Activated T-helper 17 cell treated with anti-CD3 and anti-CD28 coated beads, Interleukin-2, amount 50 U/mL, for 72 hours (primary cell): ENCODE data around the gene CLIC5. TPM values are rescaled to one million over a fixed set of nuclear protein-coding genes. Genes with fewer than 3 reads are reported as not detected.

Source experiments
- ATAC-seq: fragments of 150-1000 bp; cut with Tn5 transposase; replicated peaks from 2 replicates; pipeline ENCODE4 v1.10.0; 2021; ENCODE audit warnings: mild to moderate bottlenecking, moderate library complexity
- H3K27ac Mint-ChIP-seq: one replicate; pipeline ENCODE4 v1.8.0; 2022; ENCODE audit warnings: mixed read lengths
- H3K27me3 Mint-ChIP-seq: one replicate; pipeline ENCODE4 v1.8.0; 2022; ENCODE audit warnings: mixed read lengths
- H3K36me3 Mint-ChIP-seq: one replicate; pipeline ENCODE4 v1.8.0; 2022; ENCODE audit warnings: low read depth, mild to moderate bottlenecking, mixed read lengths
- H3K4me1 Mint-ChIP-seq: one replicate; pipeline ENCODE4 v1.8.0; 2022; ENCODE audit warnings: mixed read lengths
- H3K4me3 Mint-ChIP-seq: one replicate; pipeline ENCODE4 v1.8.0; 2022; ENCODE audit warnings: mild to moderate bottlenecking, mixed read lengths
- H3K9me3 Mint-ChIP-seq: one replicate; pipeline ENCODE4 v1.8.0; 2022; ENCODE audit warnings: mixed read lengths
- total RNA-seq, 2 donors: library from RNA; stranded (reverse); gene quantifications; one replicate each; pipeline ENCODE4 v1.2.3, GENCODE V29; 2022

The CLIC5 gene
- total RNA-seq, 2 donors from 2014 or later = 10.6 to 10.7 TPM

GRCh38 chr6:45952168-45952529 lies 63.5 kb downstream of the CLIC5 start:
- no peak for ATAC-seq
- peaks cover 6% of the 10 kb centered on the region for H3K4me1 Mint-ChIP-seq
- no peak overlapping the region for H3K27ac Mint-ChIP-seq
- no peak overlapping the region for H3K4me3 Mint-ChIP-seq
- H3K36me3 Mint-ChIP-seq = peaks cover 54% of the 10 kb centered on the region
- no peaks in the 10 kb centered on the region for H3K27me3 Mint-ChIP-seq
- H3K9me3 Mint-ChIP-seq = no peaks in the 10 kb centered on the region

- H3K9me3 Mint-ChIP-seq = no peaks in the 10 kb centered on the region
- H3K36me3 Mint-ChIP-seq = peaks cover 58% of the 10 kb centered on the region
- no peaks in the 10 kb centered on the region for H3K27me3 Mint-ChIP-seq
- no peak overlapping the region for H3K27ac Mint-ChIP-seq
- peaks cover 8% of the 10 kb centered on the region for H3K4me1 Mint-ChIP-seq
- no peak for ATAC-seq
- H3K4me3 Mint-ChIP-seq = no peak overlapping the region
Observed at GRCh38 chr6:45951321-45952167, 64.1 kb downstream of the CLIC5 start.

GRCh38 chr6:45949256-45949655 lies 66.4 kb downstream of the CLIC5 start:
- Mint-ChIP-seq H3K27me3 (no peaks in the 10 kb centered on the region), H3K4me1 (peaks cover 8% of the 10 kb centered on the region), H3K9me3 (no peaks in the 10 kb centered on the region), H3K4me3 (no peak overlapping the region), H3K36me3 (peaks cover 58% of the 10 kb centered on the region), H3K27ac (peak overlapping the region; percentile 37)
- ATAC-seq = no peak

- no peak for ATAC-seq
- H3K4me1 Mint-ChIP-seq = peaks cover 8% of the 10 kb centered on the region
- H3K27ac Mint-ChIP-seq = peak overlapping the region; percentile 15
- no peaks in the 10 kb centered on the region for H3K27me3 Mint-ChIP-seq
- peaks cover 46% of the 10 kb centered on the region for H3K36me3 Mint-ChIP-seq
- H3K4me3 Mint-ChIP-seq = no peak overlapping the region
- H3K9me3 Mint-ChIP-seq = no peaks in the 10 kb centered on the region
Observed at GRCh38 chr6:45947807-45948206, 67.9 kb downstream of the CLIC5 start.

DNA sequence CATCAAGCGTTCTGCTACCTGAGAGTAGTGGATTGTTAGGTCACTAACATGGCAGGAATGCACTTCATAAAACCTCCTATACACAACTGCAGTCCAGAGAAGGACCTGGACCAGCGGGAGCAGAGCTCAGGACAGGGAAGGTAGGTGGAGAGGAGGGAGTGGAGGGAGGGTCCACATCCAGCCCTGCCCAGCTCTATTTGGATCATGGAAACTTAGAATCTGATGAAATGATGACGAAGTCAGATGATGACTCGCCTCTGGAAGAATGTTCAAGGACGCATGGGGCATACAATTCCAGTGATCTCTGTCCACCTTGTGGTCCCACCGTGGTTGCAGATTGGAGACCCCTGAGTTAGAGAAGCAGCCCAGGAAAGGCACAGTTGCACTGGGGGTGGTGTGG lies 68.8 kb downstream of the CLIC5 start:
- no peak for ATAC-seq
- H3K27me3 Mint-ChIP-seq = no peaks in the 10 kb centered on the region
- H3K9me3 Mint-ChIP-seq = no peaks in the 10 kb centered on the region
- peaks cover 8% of the 10 kb centered on the region for H3K4me1 Mint-ChIP-seq
- peaks cover 37% of the 10 kb centered on the region for H3K36me3 Mint-ChIP-seq
- no peak overlapping the region for H3K4me3 Mint-ChIP-seq
- no peak overlapping the region for H3K27ac Mint-ChIP-seq

DNA sequence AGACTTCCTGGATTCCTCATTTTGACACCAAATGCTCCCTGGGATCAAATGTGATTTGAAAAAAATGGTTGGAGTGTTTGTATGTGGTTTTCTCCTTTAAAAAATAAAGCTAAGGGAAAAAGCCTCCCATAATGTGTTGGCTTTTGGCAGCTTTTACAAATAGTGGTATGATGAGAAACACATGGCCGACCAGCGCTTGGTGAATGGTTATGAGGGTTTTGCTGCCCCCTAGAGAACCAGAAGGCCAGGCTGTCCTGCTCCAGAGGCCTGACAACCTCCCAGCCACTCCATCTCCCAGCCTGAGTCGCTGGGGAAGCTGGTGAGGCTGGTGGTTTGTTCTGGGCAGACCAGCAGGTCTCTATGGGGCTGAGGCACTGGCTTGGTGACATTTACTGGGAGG lies 69.3 kb downstream of the CLIC5 start:
- no peaks in the 10 kb centered on the region for H3K27me3 Mint-ChIP-seq

DNA sequence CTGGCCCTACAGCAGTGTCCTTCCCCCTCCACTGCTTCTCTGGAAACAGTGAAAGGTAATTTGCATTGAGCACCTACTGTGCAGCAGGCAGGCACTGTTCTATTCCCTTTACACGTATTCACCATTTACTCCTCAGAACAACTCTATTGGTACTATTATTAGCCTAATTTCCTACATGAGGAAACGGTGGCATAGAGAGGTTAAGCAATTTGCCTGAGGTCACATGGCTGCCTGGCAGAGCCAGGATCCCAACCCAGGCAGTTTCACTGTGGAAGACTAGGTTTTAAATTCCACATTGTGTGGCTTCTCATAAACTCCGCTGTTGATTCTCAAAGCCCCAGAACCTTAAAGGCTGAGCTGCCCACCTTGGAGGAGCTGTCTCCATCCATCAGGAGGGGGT lies 72.7 kb downstream of the CLIC5 start:
- peaks cover 22% of the 10 kb centered on the region for H3K36me3 Mint-ChIP-seq
- no peaks in the 10 kb centered on the region for H3K27me3 Mint-ChIP-seq
- peaks cover 3% of the 10 kb centered on the region for H3K4me1 Mint-ChIP-seq
- H3K27ac Mint-ChIP-seq = no peak overlapping the region
- H3K4me3 Mint-ChIP-seq = no peak overlapping the region
- ATAC-seq = no peak
- H3K9me3 Mint-ChIP-seq = no peaks in the 10 kb centered on the region

More for the DNA sequence above, 69.3 kb downstream of the CLIC5 start:
- Mint-ChIP-seq H3K4me1 (peaks cover 8% of the 10 kb centered on the region), H3K4me3 (no peak overlapping the region), H3K36me3 (peaks cover 31% of the 10 kb centered on the region), H3K27ac (no peak overlapping the region), H3K9me3 (no peaks in the 10 kb centered on the region)
- ATAC-seq = no peak

DNA sequence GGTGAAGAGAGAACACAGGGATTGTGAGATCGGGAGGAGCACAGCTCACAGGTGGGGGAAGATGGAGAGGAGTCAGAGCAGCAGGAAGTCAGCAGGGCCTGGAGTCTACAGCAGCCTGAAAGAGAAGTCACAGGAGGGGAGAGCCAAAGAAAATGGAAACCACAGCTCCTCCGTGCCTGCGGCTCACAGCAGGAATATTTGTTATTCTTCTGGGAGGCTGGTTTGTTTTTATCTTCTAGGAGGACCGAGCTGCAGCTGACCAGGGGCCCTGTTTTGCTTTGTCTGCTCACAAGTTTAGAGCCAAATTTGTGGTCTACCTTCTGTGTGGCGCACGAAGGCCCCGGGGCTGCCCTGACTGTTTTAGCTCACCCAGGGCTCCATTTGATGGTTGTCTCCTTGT lies 81.8 kb downstream of the CLIC5 start:
- ATAC-seq = no peak
- Mint-ChIP-seq H3K27ac (peak overlapping the region; percentile 62), H3K36me3 (no peaks in the 10 kb centered on the region), H3K9me3 (no peaks in the 10 kb centered on the region), H3K4me3 (no peak overlapping the region), H3K27me3 (no peaks in the 10 kb centered on the region), H3K4me1 (no peaks in the 10 kb centered on the region)

GRCh38 chr6:45931232-45931631 lies 84.4 kb downstream of the CLIC5 start:
- no peaks in the 10 kb centered on the region for H3K36me3 Mint-ChIP-seq
- H3K4me3 Mint-ChIP-seq = no peak overlapping the region
- peaks cover 5% of the 10 kb centered on the region for H3K4me1 Mint-ChIP-seq
- no peak for ATAC-seq
- H3K9me3 Mint-ChIP-seq = no peaks in the 10 kb centered on the region
- H3K27ac Mint-ChIP-seq = peak overlapping the region; percentile 31
- H3K27me3 Mint-ChIP-seq = no peaks in the 10 kb centered on the region

DNA sequence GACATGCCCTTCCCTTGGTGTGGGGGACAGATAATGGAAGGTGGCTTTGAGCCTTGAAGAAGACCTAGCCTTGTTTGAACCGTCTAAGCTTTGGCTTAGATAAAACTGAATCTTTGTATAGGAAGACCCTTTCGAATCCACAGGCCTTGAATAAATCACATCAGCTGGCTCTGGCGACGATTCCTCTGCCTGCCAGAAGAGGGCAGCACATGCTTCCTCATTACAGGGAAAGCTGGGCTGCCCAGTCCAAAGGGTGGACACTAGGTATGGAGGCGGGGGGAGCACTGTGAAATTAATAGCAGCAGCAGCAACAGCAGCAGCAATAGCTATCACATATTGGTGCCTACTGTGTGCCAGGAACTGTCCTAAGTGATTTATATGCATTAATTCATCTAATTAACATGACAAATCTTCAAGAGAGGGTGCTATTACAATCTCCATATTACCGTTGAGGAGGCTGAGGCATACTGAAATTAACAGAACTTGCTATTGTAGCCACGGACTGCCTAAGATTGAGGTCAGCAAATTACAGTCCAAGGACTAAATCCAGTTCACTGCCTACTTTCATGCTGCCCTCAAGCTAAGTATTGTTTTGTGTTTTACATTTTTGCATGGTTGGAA lies 85.1 kb downstream of the CLIC5 start:
- peak; percentile 66 for ATAC-seq
- no peaks in the 10 kb centered on the region for H3K9me3 Mint-ChIP-seq
- H3K4me1 Mint-ChIP-seq = peaks cover 5% of the 10 kb centered on the region
- no peaks in the 10 kb centered on the region for H3K27me3 Mint-ChIP-seq
- peak overlapping the region; percentile 50 for H3K27ac Mint-ChIP-seq
- H3K4me3 Mint-ChIP-seq = no peak overlapping the region
- H3K36me3 Mint-ChIP-seq = no peaks in the 10 kb centered on the region

GRCh38 chr6:45929421-45930361 lies 86.0 kb downstream of the CLIC5 start:
- no peaks in the 10 kb centered on the region for H3K27me3 Mint-ChIP-seq
- no peaks in the 10 kb centered on the region for H3K9me3 Mint-ChIP-seq
- peaks cover 5% of the 10 kb centered on the region for H3K4me1 Mint-ChIP-seq
- H3K36me3 Mint-ChIP-seq = no peaks in the 10 kb centered on the region
- H3K27ac Mint-ChIP-seq = peak overlapping the region; percentile 50
- ATAC-seq = no peak
- H3K4me3 Mint-ChIP-seq = no peak overlapping the region

DNA sequence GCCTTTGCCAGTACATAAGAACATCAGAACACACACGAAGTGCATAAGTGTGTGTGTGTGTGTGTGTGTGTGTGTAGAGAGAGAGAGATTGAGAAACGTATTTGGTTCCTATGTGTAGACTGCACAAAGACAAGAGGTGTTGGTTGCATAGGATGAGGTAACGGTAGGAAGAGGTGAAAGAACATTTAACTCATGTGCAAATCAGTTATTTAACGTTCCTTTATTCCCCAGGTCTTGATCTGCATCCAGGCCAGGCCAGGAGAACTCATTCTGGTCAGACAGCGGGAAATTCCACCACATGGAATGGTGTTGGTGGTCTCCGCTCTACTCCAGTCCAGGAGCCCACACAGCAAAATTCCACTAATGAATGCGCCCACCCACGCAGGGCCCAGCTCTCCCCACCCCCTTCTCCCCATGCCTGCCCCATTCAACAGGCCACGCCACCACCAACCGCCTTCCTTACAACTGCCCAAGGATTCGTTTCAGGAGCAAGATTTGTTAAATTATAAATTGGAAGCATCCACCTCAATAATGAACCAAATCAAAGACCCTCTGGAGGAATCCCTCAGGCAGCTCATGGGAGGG lies 86.8 kb downstream of the CLIC5 start:
- Mint-ChIP-seq H3K27me3 (no peaks in the 10 kb centered on the region), H3K9me3 (no peaks in the 10 kb centered on the region), H3K4me3 (no peak overlapping the region), H3K36me3 (no peaks in the 10 kb centered on the region), H3K27ac (no peak overlapping the region), H3K4me1 (peaks cover 10% of the 10 kb centered on the region)
- ATAC-seq = no peak

GRCh38 chr6:45927421-45928320 lies 88.0 kb downstream of the CLIC5 start:
- H3K4me3 Mint-ChIP-seq = no peak overlapping the region
- H3K27me3 Mint-ChIP-seq = no peaks in the 10 kb centered on the region
- H3K4me1 Mint-ChIP-seq = peaks cover 19% of the 10 kb centered on the region
- H3K9me3 Mint-ChIP-seq = no peaks in the 10 kb centered on the region
- ATAC-seq = no peak
- peak overlapping the region; percentile 25 for H3K27ac Mint-ChIP-seq
- H3K36me3 Mint-ChIP-seq = no peaks in the 10 kb centered on the region
